Pancreas (tissue), 10 donors: ENCODE measurements around the gene PGP. TPM values are rescaled to one million over a fixed set of nuclear protein-coding genes. Genes with fewer than 3 reads are reported as not detected.

Experiments used
- ATAC-seq, 4 donors: fragments of 200-7000 bp; cut with Tn5 transposase; one replicate each; pipeline versions ENCODE4 v1.8.0 to v1.9.1; 2020; ENCODE audit warnings: mild to moderate bottlenecking in 4 of 4, moderate library complexity in 4 of 4
- DNase-seq, 6 donors: peaks; one replicate each; pipeline ENCODE4 v3.0.0-alpha.2; 2020
- FAIRE-seq: peaks from 2 replicates; lab custom pipeline; 2012; peaks lifted over from hg19 to GRCh38; lab: Jason Lieb, UNC
- H3K27ac ChIP-seq, 4 donors: fragments of 200-600 bp; sonication (generic); 1 replicate in 3 of 4; 2 replicates in 1 of 4; pipeline versions ENCODE4 v1.5.0 to v1.8.0; 2020
- H3K27me3 ChIP-seq, 4 donors: fragments of 200-600 bp; one replicate each; pipeline ENCODE4 v1.8.0; 2021
- H3K36me3 ChIP-seq, 3 donors: fragments of 200-600 bp; sonication (generic) in 1 of 3; one replicate each; pipeline versions ENCODE4 v1.5.0 to v1.8.0; 2020 to 2021
- H3K4me1 ChIP-seq, 3 donors: fragments of 200-600 bp; one replicate each; pipeline ENCODE4 v1.8.0; 2021
- H3K4me3 ChIP-seq, 4 donors: fragments of 200-600 bp; sonication (generic) in 2 of 4; one replicate each; pipeline versions ENCODE4 v1.5.0 to v1.8.0; 2020 to 2021
- H3K9me3 ChIP-seq, 4 donors: fragments of 200-600 bp; one replicate each; pipeline ENCODE4 v1.8.0; 2021
- CTCF ChIP-seq, 4 donors: fragments of 200-600 bp; sonication (generic) in 3 of 4; IDR thresholded peaks; one replicate each; pipeline versions ENCODE4 v1.5.0 to v1.8.0; 2021; ENCODE audit warnings: antibody characterized with exemption in 4 of 4
- WGBS, 2 donors: extraction: QIAGEN DNeasy Blood & Tissue Kit; methylation state at CpG; one replicate each; pipeline ENCODE4 v1.1.7; 2013; 5-methylcytosine and 5-hydroxymethylcytosine counted together
- intact Hi-C, 3 donors: fragments of 100-400 bp; cut with DNase I; formaldehyde crosslinking; loops; one replicate each; pipeline versions ENCODE4 v1.11.1 to v1.14.2; 2022
- polyA plus RNA-seq, 2 donors: library from polyadenylated mRNA; stranded (reverse); fragments of 200-250 nt; gene quantifications; one replicate each; pipeline ENCODE4 v1.2.3, GENCODE V29; 2013
- total RNA-seq, 6 donors: library from RNA; stranded (reverse); fragmentation: NEBNext Ultra II Directional in 4 of 6; extraction: Animal tissue kit (Norgen Biotek cat#: 25700) in 4 of 6; gene quantifications; one replicate each; pipeline versions ENCODE4 v1.2.1 to v1.2.4, GENCODE V29; 2021 to 2023
- donor health status: healthy with polysubstance abuse.
- donor health status: DM: no; HTN: no; CAD: no; lungs with moderate emphysema.
- donor health status: DM: no; HTN: no; CAD: no.
- donor health status: control.
- donor health status: control.
- donor health status: Bipolar disorder and iron deficiency.
- donor health status: DM: yes; HTN: yes; CAD: no.
- donor health status: DM: no; HTN: no; CAD: no.
- donor health status: DM: no; HTN: no; CAD: no.
- donor health status: DM: yes; HTN: yes; CAD: no.

PGP gene
- total and polyA plus RNA-seq, 8 donors, result 2.9 to 10.2 (median 4.1) TPM

GRCh38 chr16:2206780-2207433, 7.7 kb downstream of the PGP start:
- FAIRE-seq, result no peak
- H3K4me1 ChIP-seq, result peaks cover 0 to 8% (median 0%) of the 10 kb centered on the region in 3 donors
- no peaks in the 10 kb centered on the region for H3K27me3 ChIP-seq
- H3K9me3 ChIP-seq, result no peaks in the 10 kb centered on the region
- TF ChIP-seq CTCF (IDR thresholded peaks at IDR 0.05), result no peak
- H3K27ac ChIP-seq, result no peak overlapping the region
- H3K36me3 ChIP-seq, result peaks cover 0 to 23% (median 5%) of the 10 kb centered on the region in 3 donors
- DNase-seq, result peak in 2 of 6 donors; percentile 50 to 82
- no peak for ATAC-seq
- 89 to 90% methylated on average over 23 of the region's 23 CpGs for WGBS, 2 donors
- intact Hi-C loops, result no loop called here
- H3K4me3 ChIP-seq, result no peak overlapping the region

- WGBS, 2 donors, result 69 to 77% methylated on average over 18 of the region's 18 CpGs
- Histone ChIP-seq H3K4me1 (peaks cover 0 to 8% (median 0%) of the 10 kb centered on the region in 3 donors), H3K9me3 (no peaks in the 10 kb centered on the region), H3K4me3 (peak overlapping the region in 3 of 4 donors; percentile 83 to 93 (median 87)), H3K27ac (no peak overlapping the region), H3K36me3 (peaks cover 0 to 23% (median 5%) of the 10 kb centered on the region in 3 donors), H3K27me3 (no peaks in the 10 kb centered on the region)
- intact Hi-C loops, result no loop called here
- DNase-seq (peak in 1 of 6 donors; percentile 69), ATAC-seq (no peak), FAIRE-seq (no peak)
- TF ChIP-seq CTCF (IDR thresholded peaks at IDR 0.05), result no peak
Observed at GRCh38 chr16:2206420-2206779, 8.2 kb downstream of the PGP start.

- TF ChIP-seq CTCF (IDR thresholded peaks at IDR 0.05), result no peak
- H3K9me3 ChIP-seq, result no peaks in the 10 kb centered on the region
- H3K36me3 ChIP-seq, result peaks cover 0 to 23% (median 5%) of the 10 kb centered on the region in 3 donors
- H3K4me1 ChIP-seq, result peaks cover 0 to 8% (median 0%) of the 10 kb centered on the region in 3 donors
- no peaks in the 10 kb centered on the region for H3K27me3 ChIP-seq
- peak overlapping the region; percentile 90 to 95 (median 94) for H3K27ac ChIP-seq
- 6 to 8% methylated on average over 16 of the region's 16 CpGs for WGBS, 2 donors
- DNase-seq (peak in 3 of 6 donors; percentile 49 to 87 (median 67)), FAIRE-seq (no peak), ATAC-seq (peak; percentile 5 to 16 (median 11))
- peak overlapping the region; percentile 65 to 93 (median 85) for H3K4me3 ChIP-seq
- intact Hi-C loops, result no loop called here
Observed at GRCh38 chr16:2205967-2206313, 8.7 kb downstream of the PGP start.

GRCh38 chr16:2205104-2205966, 9.3 kb downstream of the PGP start, which contains the start of gene MLST8:
MLST8 (plus strand) TSS chr16:2205454; CDS start chr16:2206086, 632 bp downstream.
- H3K4me3 ChIP-seq, result peak within 1 kb of the TSS; percentile 65 to 93 (median 85)
- DNase-seq (peak; percentile 81 to 95 (median 88)), ATAC-seq (peak; percentile 91 to 96 (median 94)), FAIRE-seq (no peak)
- peak within 1 kb of the TSS; percentile 90 to 95 (median 94) for H3K27ac ChIP-seq
- WGBS, 2 donors, result 0 to 1% methylated on average over 63 to 93 of the region's 93 CpGs
- intact Hi-C loops, result no loop called here
- no peak for TF ChIP-seq CTCF (IDR thresholded peaks at IDR 0.05)
- H3K36me3 ChIP-seq, result peaks cover 0 to 23% (median 5%) of the 10 kb centered on the region in 3 donors
- H3K9me3 ChIP-seq, result no peaks in the 10 kb centered on the region
- H3K4me1 ChIP-seq, result peaks cover 0 to 8% (median 0%) of the 10 kb centered on the region in 3 donors
- H3K27me3 ChIP-seq, result no peaks in the 10 kb centered on the region
